Prostate gland (tissue), 2 donors: ENCODE measurements around the gene MCM7.

Experiments used
- POLR2AphosphoS5 ChIP-seq: sonication (generic); formaldehyde crosslinking; IDR thresholded peaks from one replicate; pipeline ENCODE4 v1.6.1; 2017; ENCODE audit warnings: antibody characterized with exemption
- TF ChIP-seq, protein P1 (sequence below), 4 experiments: fragments of 200-600 bp in 2 of 4; fragments of 450-650 bp in 2 of 4; sonication (generic) in 2 of 4; IDR thresholded peaks; 1 replicate in 3 of 4; 2 replicates in 1 of 4; pipeline ENCODE4 v1.5.1; 2016 to 2019; ENCODE audit warnings: antibody characterized with exemption in 4 of 4, mild to moderate bottlenecking in 2 of 4, moderate library complexity in 2 of 4

DNA sequence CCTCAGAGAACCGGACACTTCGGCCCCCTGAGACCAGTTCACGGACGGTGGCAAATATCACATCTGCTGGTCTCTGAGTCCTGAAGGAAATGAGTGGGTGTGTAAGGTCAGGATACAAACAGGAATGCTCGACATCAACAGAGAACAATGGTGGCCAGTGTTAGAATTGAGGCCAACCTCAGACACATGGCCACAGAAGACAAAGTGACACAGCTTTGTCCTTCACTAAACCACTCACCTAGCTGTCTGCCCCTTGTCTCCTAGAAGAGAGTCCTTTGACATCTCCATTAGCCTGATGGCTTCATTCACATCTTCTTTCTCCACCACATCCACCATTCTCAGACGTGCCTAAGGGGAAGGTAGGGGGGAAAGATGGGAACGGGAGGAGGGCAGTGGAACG, 8.1 kb downstream of the MCM7 start:
- TF ChIP-seq, protein P1, sequence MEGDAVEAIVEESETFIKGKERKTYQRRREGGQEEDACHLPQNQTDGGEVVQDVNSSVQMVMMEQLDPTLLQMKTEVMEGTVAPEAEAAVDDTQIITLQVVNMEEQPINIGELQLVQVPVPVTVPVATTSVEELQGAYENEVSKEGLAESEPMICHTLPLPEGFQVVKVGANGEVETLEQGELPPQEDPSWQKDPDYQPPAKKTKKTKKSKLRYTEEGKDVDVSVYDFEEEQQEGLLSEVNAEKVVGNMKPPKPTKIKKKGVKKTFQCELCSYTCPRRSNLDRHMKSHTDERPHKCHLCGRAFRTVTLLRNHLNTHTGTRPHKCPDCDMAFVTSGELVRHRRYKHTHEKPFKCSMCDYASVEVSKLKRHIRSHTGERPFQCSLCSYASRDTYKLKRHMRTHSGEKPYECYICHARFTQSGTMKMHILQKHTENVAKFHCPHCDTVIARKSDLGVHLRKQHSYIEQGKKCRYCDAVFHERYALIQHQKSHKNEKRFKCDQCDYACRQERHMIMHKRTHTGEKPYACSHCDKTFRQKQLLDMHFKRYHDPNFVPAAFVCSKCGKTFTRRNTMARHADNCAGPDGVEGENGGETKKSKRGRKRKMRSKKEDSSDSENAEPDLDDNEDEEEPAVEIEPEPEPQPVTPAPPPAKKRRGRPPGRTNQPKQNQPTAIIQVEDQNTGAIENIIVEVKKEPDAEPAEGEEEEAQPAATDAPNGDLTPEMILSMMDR (IDR thresholded peaks at IDR 0.05), result no peak
- TF ChIP-seq POLR2AphosphoS5, result no peak
